ENCODE measurements around the gene PAFAH1B2.
A peak's percentile ranks its signal among the peaks of the same experiment; 100 is the strongest.
"Not testable (repeated sequence)": the region's sequence is repeated elsewhere in the genome, so short reads cannot be mapped to it uniquely, and the experiment has no call there.

The PAFAH1B2 gene

GRCh38 chr11:117117681-117118080 is 26.4 kb upstream of the PAFAH1B2 start:
- no peak for TF ChIP-seq POLR2A (IDR thresholded peaks at IDR 0.05; ENCODE audit: low read depth, low read length)
- no peak for DNase-seq (ENCODE audit: insufficient read length, low spot score)
- no peak for FAIRE-seq

- DNase-seq (ENCODE audit: insufficient read length, low spot score) (no peak), FAIRE-seq (no peak)
- no peak for TF ChIP-seq POLR2A (IDR thresholded peaks at IDR 0.05; ENCODE audit: low read depth, low read length)
Observed at GRCh38 chr11:117121176-117121575, 22.9 kb upstream of the PAFAH1B2 start.

DNA sequence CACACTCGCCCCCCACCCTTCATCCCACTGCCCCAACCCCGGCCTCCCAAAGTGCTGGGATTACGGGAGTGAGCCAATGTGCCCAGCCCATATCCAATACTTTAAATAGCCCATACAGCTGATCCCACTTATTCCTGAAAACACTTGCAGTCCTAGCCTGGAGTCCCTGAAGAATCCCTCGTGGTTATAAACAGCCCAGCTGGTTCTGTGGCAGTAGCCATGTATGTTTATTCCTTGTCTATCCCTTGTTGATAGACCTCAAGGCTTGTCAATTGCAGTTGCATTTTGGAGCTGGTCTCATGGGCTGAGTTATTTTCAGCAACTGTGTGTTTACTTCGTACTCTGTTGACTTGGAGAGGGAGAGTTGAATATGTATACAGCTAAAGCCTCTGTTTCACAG is 21.5 kb upstream of the PAFAH1B2 start:
- no peak for DNase-seq (ENCODE audit: insufficient read length, low spot score)
- TF ChIP-seq POLR2A (IDR thresholded peaks at IDR 0.05; ENCODE audit: low read depth, low read length): no peak
- no peak for FAIRE-seq

DNA sequence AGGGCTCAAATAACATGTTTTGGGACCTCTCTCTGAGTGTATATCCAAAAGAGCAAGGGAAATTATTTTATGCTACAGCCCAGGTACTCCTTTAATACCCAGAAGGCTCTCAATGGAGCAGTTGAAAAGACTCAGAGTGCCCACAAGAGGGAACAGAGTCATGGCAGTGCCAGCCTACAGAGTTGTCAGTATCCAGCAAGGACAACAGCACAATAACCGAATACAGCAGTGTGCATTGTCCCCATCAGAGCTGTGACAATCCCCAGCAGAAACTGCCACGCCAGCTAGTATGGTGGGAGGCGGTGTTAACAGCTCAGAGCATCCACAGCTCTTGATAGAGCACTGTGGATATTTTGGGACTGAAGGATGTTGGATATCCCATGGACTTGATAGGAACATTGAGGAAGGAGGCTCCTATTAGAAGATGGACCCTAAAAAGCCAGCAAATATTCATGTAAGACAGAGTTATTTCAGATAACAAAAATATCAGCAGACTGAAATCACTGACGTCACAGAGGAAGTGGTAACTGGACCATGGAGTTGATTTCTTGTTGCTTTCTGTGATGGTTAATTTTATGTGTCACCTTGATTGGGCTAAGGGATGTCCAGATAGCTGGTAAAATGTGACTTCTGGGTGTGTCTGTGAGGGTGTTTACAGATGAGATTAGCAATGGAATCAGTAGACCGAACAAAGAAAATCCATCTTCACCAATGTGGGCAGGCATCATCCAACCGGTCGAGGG is 17.7 kb upstream of the PAFAH1B2 start:
- TF ChIP-seq POLR2A (IDR thresholded peaks at IDR 0.05; ENCODE audit: low read depth, low read length): no peak
- FAIRE-seq (no peak), DNase-seq (ENCODE audit: insufficient read length, low spot score) (no peak)

GRCh38 chr11:117127171-117127901 is 16.8 kb upstream of the PAFAH1B2 start:
- DNase-seq (ENCODE audit: insufficient read length, low spot score) (no peak), FAIRE-seq (no peak)
- no peak for TF ChIP-seq POLR2A (IDR thresholded peaks at IDR 0.05; ENCODE audit: low read depth, low read length)

DNA sequence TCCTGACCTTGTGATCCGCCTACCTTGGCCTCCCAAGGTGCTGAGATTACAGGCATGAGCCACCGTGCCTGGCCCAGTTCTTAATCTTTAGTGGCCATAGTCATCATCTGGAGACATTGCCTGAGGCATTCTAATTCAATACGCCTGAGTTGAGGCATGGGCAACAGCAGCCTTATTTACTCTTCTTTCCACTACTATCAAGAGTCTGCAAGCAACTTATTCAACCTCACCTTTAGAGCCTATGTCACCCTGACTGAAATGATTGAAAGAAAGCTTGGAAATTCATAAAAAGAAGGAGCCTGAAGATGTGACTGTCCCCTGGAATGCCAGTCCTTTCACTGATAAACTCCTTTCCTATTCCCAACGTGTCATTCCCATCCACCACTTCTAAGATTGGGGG is 15.8 kb upstream of the PAFAH1B2 start:
- DNase-seq (ENCODE audit: insufficient read length, low spot score) (no peak), FAIRE-seq (no peak)
- TF ChIP-seq POLR2A (IDR thresholded peaks at IDR 0.05; ENCODE audit: low read depth, low read length): no peak

DNA sequence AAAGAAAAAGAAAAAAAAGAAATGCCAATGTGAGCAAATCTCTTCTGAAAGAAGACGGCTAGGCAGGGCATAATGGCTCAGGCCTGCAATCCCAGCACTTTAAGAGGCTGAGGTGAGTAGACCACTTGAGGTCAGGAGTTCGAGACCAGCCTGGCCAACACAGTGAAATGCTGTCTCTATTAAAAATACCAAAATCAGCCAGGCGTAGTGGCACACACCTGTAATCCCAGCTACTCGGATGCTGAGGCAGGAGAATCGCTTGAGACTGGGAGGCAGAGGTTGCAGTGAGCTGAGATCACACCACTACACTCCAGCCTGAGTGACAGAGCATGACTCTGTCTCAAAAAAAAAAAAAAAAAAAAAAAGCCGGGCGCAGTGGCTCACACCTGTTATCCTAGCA is 13.7 kb upstream of the PAFAH1B2 start:
- not testable (repeated sequence) for FAIRE-seq

GRCh38 chr11:117130879-117131278 is 13.2 kb upstream of the PAFAH1B2 start:
- no peak for DNase-seq (ENCODE audit: insufficient read length, low spot score)
- TF ChIP-seq POLR2A (IDR thresholded peaks at IDR 0.05; ENCODE audit: low read depth, low read length): no peak
- no peak for FAIRE-seq

More for the DNA sequence above, 13.7 kb upstream of the PAFAH1B2 start:
- DNase-seq (ENCODE audit: insufficient read length, low spot score): not testable (repeated sequence)

DNA sequence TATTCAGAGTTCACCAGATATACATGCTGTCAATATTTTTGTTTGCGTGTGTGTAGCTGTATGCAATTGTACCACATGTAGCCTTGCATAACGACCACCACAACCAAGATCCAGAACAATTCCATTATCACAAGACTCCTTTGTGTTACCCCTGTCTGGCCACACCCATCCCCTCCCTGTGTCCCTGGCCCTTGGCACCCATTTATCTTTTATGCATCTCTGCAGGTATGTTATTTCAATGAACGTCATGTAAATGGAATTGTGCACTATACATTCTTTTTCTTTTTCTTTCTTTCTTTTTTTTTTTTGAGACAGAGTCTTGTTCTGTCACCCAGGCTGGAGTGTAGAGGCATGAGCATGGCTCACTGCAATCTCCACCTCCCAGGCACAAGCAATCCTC is 9.7 kb upstream of the PAFAH1B2 start:
- no peak for TF ChIP-seq POLR2A (IDR thresholded peaks at IDR 0.05; ENCODE audit: low read depth, low read length)
- DNase-seq (ENCODE audit: insufficient read length, low spot score) (no peak), FAIRE-seq (no peak)

DNA sequence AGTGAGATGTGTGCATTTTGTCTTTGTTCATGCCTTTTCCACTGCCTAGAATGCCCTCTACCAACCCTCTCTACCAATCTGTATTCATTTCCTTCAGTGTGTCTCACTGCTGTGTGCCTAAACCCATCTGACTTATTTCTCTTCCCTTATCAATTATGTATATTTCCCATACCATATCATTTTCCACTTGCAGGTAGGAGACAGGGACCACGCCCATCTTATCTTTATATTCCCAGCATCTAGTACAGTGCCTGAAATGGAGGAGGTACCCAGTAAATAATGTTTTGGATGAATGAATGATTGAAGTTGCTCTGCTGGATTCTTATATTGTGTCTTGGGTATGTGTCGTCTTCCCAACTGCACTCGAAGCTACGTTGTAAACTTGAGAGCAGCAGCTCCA is 9.1 kb upstream of the PAFAH1B2 start:
- FAIRE-seq; DNase-seq (ENCODE audit: insufficient read length, low spot score): not testable (repeated sequence)

DNA sequence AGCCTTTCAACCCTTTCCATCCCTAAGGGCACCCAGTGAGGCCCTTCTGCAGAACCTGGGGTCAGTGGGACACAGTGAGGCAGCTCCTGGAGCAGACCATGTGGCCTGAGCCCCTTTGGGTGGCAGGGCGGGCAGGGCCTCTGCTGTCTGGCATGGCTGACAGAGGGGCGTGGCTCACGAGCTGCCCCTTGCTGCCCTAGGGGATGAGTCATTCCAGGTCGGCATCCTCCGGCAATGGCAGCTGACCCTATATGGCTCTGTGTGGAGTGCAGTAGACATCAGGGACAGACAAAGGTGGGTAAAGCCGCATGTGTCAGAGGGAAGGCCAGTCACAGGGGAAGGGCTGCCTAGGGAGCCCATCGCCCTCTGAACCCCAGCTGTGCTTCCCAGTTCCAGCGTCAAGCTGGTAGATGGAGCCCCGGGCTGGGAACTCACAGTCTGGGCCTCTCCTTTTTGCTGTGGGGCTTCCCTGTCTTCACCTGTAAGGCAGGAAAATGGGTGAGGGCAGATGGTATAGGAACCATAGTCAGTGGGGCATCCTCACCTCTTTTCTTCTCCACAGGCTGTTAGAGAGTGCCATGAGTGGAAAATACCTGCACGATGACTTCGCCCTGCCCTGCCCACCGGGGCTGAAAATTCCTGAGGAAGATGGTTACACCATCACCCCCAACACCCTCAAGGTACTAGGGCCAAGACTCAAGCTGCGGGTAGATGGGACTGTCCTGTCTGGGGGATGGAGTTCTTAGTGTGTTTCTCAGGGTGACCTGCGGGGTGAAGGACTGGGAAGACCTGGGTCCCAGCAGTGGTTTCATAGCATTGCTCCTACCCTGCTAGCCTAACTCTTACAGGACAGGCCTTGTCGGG is 6.6 kb upstream of the PAFAH1B2 start:
- FAIRE-seq: peak; percentile 78
- DNase-seq (ENCODE audit: insufficient read length, low spot score): not testable (repeated sequence)

DNA sequence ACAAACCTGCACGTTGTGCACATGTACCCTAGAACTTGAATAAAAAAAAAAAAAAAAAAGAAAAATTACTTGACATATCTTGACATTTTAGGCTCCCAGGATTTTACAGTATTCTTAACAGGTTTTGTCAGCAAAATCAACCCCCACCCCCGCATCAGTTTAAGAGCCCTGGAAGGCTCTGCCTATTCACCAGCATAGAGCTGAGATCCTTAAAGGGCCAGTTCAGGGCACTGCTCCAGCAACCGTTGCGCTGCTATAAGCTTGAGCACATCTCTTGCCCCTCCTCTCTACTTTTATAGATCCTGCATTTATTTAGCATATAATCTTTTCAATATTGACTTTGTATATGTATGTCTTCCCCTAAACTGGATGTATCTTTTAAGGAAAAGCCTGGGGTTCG is 697 bp upstream of the PAFAH1B2 start:
- FAIRE-seq (no peak), DNase-seq (ENCODE audit: insufficient read length, low spot score) (peak; percentile 19)
- no peak for TF ChIP-seq POLR2A (IDR thresholded peaks at IDR 0.05; ENCODE audit: low read depth, low read length)

GRCh38 chr11:117144477-117145392 is 648 bp downstream of the PAFAH1B2 start:
- no peak for FAIRE-seq
- TF ChIP-seq POLR2A (IDR thresholded peaks at IDR 0.05; ENCODE audit: low read depth, low read length): no peak
- DNase-seq (ENCODE audit: insufficient read length, low spot score): peak; percentile 33
